Mucosa of rectum (tissue), 2 donors: Measurements from ENCODE around the gene RNASEH2A.

Experiments
- H3K27ac ChIP-seq, 2 donors: one replicate each; pipeline ENCODE4 v1.7.0; 2013; ENCODE audit warnings: inconsistent platforms in 2 of 2, low read depth in 2 of 2, low read length in 2 of 2
- H3K27me3 ChIP-seq, 2 donors: one replicate each; pipeline ENCODE4 v1.7.0; 2013; ENCODE audit warnings: low read length in 2 of 2; ENCODE audit not compliant: control insufficient read depth in 2 of 2, insufficient read depth in 2 of 2
- H3K36me3 ChIP-seq, 2 donors: one replicate each; pipeline ENCODE4 v1.7.0; 2013; ENCODE audit warnings: low read length in 2 of 2; ENCODE audit not compliant: control insufficient read depth in 2 of 2, insufficient read depth in 2 of 2
- H3K4me1 ChIP-seq, 2 donors: one replicate each; pipeline ENCODE4 v1.7.0; 2013; ENCODE audit warnings: low read length in 2 of 2, mild to moderate bottlenecking in 1 of 2; ENCODE audit not compliant: control insufficient read depth in 2 of 2, insufficient read depth in 2 of 2
- H3K4me3 ChIP-seq, 2 donors: one replicate each; pipeline ENCODE4 v1.7.0; 2013; ENCODE audit warnings: low read length in 2 of 2
- H3K9ac ChIP-seq, 2 donors: one replicate each; pipeline ENCODE4 v1.7.0; 2013; ENCODE audit warnings: low read length in 2 of 2, low read depth in 1 of 2, mild to moderate bottlenecking in 1 of 2
- H3K9me3 ChIP-seq, 2 donors: one replicate each; pipeline ENCODE4 v1.7.0; 2013; ENCODE audit warnings: low read length in 2 of 2; ENCODE audit not compliant: control insufficient read depth in 2 of 2
- donor health status: healthy.
- donor health status: Normal muscosa, but diverticular disease.

RNASEH2A gene

GRCh38 chr19:12788042-12788681 lies 18.2 kb upstream of the RNASEH2A start:
- no peaks in the 10 kb centered on the region for H3K9me3 ChIP-seq
- H3K4me1 ChIP-seq, result peaks cover 69 to 71% of the 10 kb centered on the region in 2 donors
- H3K36me3 ChIP-seq, result peaks cover 0 to 2% of the 10 kb centered on the region in 2 donors
- H3K27me3 ChIP-seq, result no peaks in the 10 kb centered on the region
- H3K4me3 ChIP-seq, result peak overlapping the region; percentile 71 to 93
- H3K9ac ChIP-seq, result peak overlapping the region; percentile 80 to 97
- peak overlapping the region; percentile 100 for H3K27ac ChIP-seq

GRCh38 chr19:12788682-12789097 lies 17.7 kb upstream of the RNASEH2A start:
- H3K4me3 ChIP-seq, result peak overlapping the region; percentile 71 to 93
- peaks cover 64 to 66% of the 10 kb centered on the region in 2 donors for H3K4me1 ChIP-seq

GRCh38 chr19:12789098-12789903 lies 17.1 kb upstream of the RNASEH2A start:
- H3K36me3 ChIP-seq, result peaks cover 0 to 2% of the 10 kb centered on the region in 2 donors
- H3K4me1 ChIP-seq, result peaks cover 64 to 65% of the 10 kb centered on the region in 2 donors
- H3K9me3 ChIP-seq, result no peaks in the 10 kb centered on the region
- peak overlapping the region; percentile 80 to 97 for H3K9ac ChIP-seq
- no peaks in the 10 kb centered on the region for H3K27me3 ChIP-seq
- peak overlapping the region; percentile 100 for H3K27ac ChIP-seq
- H3K4me3 ChIP-seq, result peak overlapping the region; percentile 93 to 96

More at GRCh38 chr19:12788682-12789097, 17.7 kb upstream of the RNASEH2A start:
- H3K9ac ChIP-seq, result peak overlapping the region; percentile 80 to 97
- peaks cover 0 to 2% of the 10 kb centered on the region in 2 donors for H3K36me3 ChIP-seq
- H3K9me3 ChIP-seq, result no peaks in the 10 kb centered on the region
- no peaks in the 10 kb centered on the region for H3K27me3 ChIP-seq
- H3K27ac ChIP-seq, result peak overlapping the region; percentile 100

GRCh38 chr19:12789904-12790619 lies 16.3 kb upstream of the RNASEH2A start:
- Histone ChIP-seq H3K36me3 (peaks cover 0 to 2% of the 10 kb centered on the region in 2 donors), H3K27ac (peak overlapping the region; percentile 100), H3K9me3 (no peaks in the 10 kb centered on the region), H3K9ac (peak overlapping the region; percentile 97 to 100), H3K4me3 (peak overlapping the region; percentile 93 to 96), H3K4me1 (peaks cover 62% of the 10 kb centered on the region in 2 donors), H3K27me3 (no peaks in the 10 kb centered on the region)

- Histone ChIP-seq H3K4me3 (peak overlapping the region; percentile 93 to 96), H3K9me3 (no peaks in the 10 kb centered on the region), H3K9ac (peak overlapping the region; percentile 97 to 100), H3K36me3 (peaks cover 0 to 2% of the 10 kb centered on the region in 2 donors), H3K27ac (peak overlapping the region; percentile 100), H3K4me1 (peaks cover 57 to 58% of the 10 kb centered on the region in 2 donors), H3K27me3 (no peaks in the 10 kb centered on the region)
These were observed 15.6 kb upstream of the RNASEH2A start for GRCh38 chr19:12790628-12791344.

- Histone ChIP-seq H3K4me3 (peak within 1 kb of the TSS; percentile 93 to 96), H3K36me3 (peaks cover 0 to 2% of the 10 kb centered on the region in 2 donors), H3K9me3 (no peaks in the 10 kb centered on the region), H3K27ac (peak within 1 kb of the TSS; percentile 100), H3K9ac (peak within 1 kb of the TSS; percentile 97 to 100), H3K4me1 (peaks cover 57 to 58% of the 10 kb centered on the region in 2 donors), H3K27me3 (no peaks in the 10 kb centered on the region)
These were observed 14.9 kb upstream of the RNASEH2A start, which contains the start of gene JUNB for GRCh38 chr19:12791345-12792050. TSS of gene JUNB (plus strand) at chr19:12791486. CDS start at chr19:12791772, 286 bp downstream.

GRCh38 chr19:12792051-12792852 lies 14.1 kb upstream of the RNASEH2A start:
- H3K4me1 ChIP-seq, result peaks cover 52 to 53% of the 10 kb centered on the region in 2 donors
- H3K36me3 ChIP-seq, result peaks cover 2 to 4% of the 10 kb centered on the region in 2 donors
- H3K9me3 ChIP-seq, result no peaks in the 10 kb centered on the region
- H3K4me3 ChIP-seq, result peak overlapping the region; percentile 93 to 96
- H3K9ac ChIP-seq, result peak overlapping the region; percentile 97 to 99
- peak overlapping the region; percentile 100 for H3K27ac ChIP-seq
- no peaks in the 10 kb centered on the region for H3K27me3 ChIP-seq

- Histone ChIP-seq H3K27me3 (no peaks in the 10 kb centered on the region), H3K36me3 (peaks cover 2 to 4% of the 10 kb centered on the region in 2 donors), H3K9me3 (no peaks in the 10 kb centered on the region), H3K4me3 (peak overlapping the region; percentile 93 to 96), H3K27ac (peak overlapping the region; percentile 100), H3K4me1 (peaks cover 48 to 49% of the 10 kb centered on the region in 2 donors), H3K9ac (peak overlapping the region; percentile 97 to 99)
These were observed 13.5 kb upstream of the RNASEH2A start for GRCh38 chr19:12792853-12793289.
